CD4-positive, alpha-beta T cell (primary cell): Measurements from ENCODE around the gene ANXA6. TPM values are rescaled to one million over a fixed set of nuclear protein-coding genes. Genes with fewer than 3 reads are reported as not detected.

Experiments
- ATAC-seq: fragments of 200-7000 bp; cut with Tn5 transposase; one replicate; pipeline ENCODE4 v1.10.0; 2022; ENCODE audit warnings: mild to moderate bottlenecking; ENCODE audit not compliant: poor library complexity
- CTCF ChIA-PET: fragments of 350-600 bp; sonication (Branson Sonifier 250); formaldehyde crosslinking; loops from one replicate; lab custom pipeline; 2021; ENCODE audit warnings: antibody characterized with exemption, inconsistent platforms; lab: Charles Lee
- POLR2A ChIA-PET: fragments of 350-600 bp; sonication (Branson Sonifier 250); formaldehyde crosslinking; loops from one replicate; lab custom pipeline; 2021; ENCODE audit warnings: antibody characterized with exemption, inconsistent platforms; lab: Charles Lee
- DNase-seq, 14 experiments: peaks; one replicate each; pipeline ENCODE4 v3.0.0-alpha.2; 2013 to 2020; ENCODE audit warnings: mixed read lengths in 2 of 14
- H3K27ac ChIP-seq, 2 donors: one replicate each; pipeline versions ENCODE4 v1.5.1 to v1.7.0; 2013; ENCODE audit warnings: low read length in 2 of 2, low read depth in 1 of 2, mild to moderate bottlenecking in 1 of 2
- H3K27me3 ChIP-seq, 2 experiments: 1 replicate in 1 of 2; 2 replicates in 1 of 2; pipeline versions ENCODE4 v1.6.1 to v1.7.0; 2013; ENCODE audit warnings: low read length in 2 of 2, control low read depth in 1 of 2, mild to moderate bottlenecking in 1 of 2, moderate library complexity in 1 of 2; ENCODE audit not compliant: insufficient read depth in 2 of 2, control insufficient read depth in 1 of 2
- H3K36me3 ChIP-seq: one replicate; pipeline ENCODE4 v1.6.1; 2013; ENCODE audit warnings: low read length, control low read depth; ENCODE audit not compliant: insufficient read depth
- H3K4me1 ChIP-seq: one replicate; pipeline ENCODE4 v1.6.1; 2013; ENCODE audit warnings: low read length, control low read depth; ENCODE audit not compliant: insufficient read depth
- H3K4me3 ChIP-seq: one replicate; pipeline ENCODE4 v1.5.1; 2013; ENCODE audit warnings: mild to moderate bottlenecking, low read length, moderate library complexity
- H3K9me3 ChIP-seq, 2 experiments: 1 replicate in 1 of 2; 2 replicates in 1 of 2; pipeline versions ENCODE4 v1.6.1 to v1.7.0; 2013; ENCODE audit warnings: low read length in 2 of 2, mild to moderate bottlenecking in 2 of 2, control low read depth in 1 of 2, moderate library complexity in 1 of 2; ENCODE audit not compliant: control insufficient read depth in 1 of 2, insufficient read depth in 1 of 2
- H3K27ac Mint-ChIP-seq: one replicate; pipeline ENCODE4 v1.8.0; 2020; ENCODE audit warnings: mixed read lengths
- H3K27me3 Mint-ChIP-seq: one replicate; pipeline ENCODE4 v1.8.0; 2021; ENCODE audit warnings: mixed read lengths
- H3K36me3 Mint-ChIP-seq: one replicate; pipeline ENCODE4 v1.8.0; 2021; ENCODE audit warnings: low read depth, mixed read lengths
- H3K4me1 Mint-ChIP-seq: one replicate; pipeline ENCODE4 v1.8.0; 2021; ENCODE audit warnings: low read depth, mixed read lengths
- H3K4me3 Mint-ChIP-seq: one replicate; pipeline ENCODE4 v1.8.0; 2020; ENCODE audit warnings: mild to moderate bottlenecking, mixed read lengths
- H3K9me3 Mint-ChIP-seq: one replicate; pipeline ENCODE4 v1.8.0; 2020; ENCODE audit warnings: mixed read lengths
- intact Hi-C, 2 experiments: fragments of 100-400 bp; cut with DNase I in 1 of 2; cut with micrococcal nuclease in 1 of 2; formaldehyde crosslinking; loops; one replicate each; pipeline versions ENCODE4 v1.15.1 to v1.9.0; 2023 to 2025; cut with DNase I, micrococcal nuclease
- total RNA-seq, 174 experiments: library from RNA in 2 of 174; stranded (reverse) in 2 of 174; gene quantifications; one replicate each; pipeline ENCODE4 v1.2.3 and lab custom pipeline; 2021 to 2026
- TF ChIP-seq, protein P1 (sequence below): fragments of 200-600 bp; IDR thresholded peaks from one replicate; pipeline ENCODE4 v1.8.0; 2022; ENCODE audit warnings: antibody characterized with exemption, mild to moderate bottlenecking

Gene ANXA6
- total RNA-seq, 2 experiments from 2014 or later, result 108 to 130 TPM

DNA sequence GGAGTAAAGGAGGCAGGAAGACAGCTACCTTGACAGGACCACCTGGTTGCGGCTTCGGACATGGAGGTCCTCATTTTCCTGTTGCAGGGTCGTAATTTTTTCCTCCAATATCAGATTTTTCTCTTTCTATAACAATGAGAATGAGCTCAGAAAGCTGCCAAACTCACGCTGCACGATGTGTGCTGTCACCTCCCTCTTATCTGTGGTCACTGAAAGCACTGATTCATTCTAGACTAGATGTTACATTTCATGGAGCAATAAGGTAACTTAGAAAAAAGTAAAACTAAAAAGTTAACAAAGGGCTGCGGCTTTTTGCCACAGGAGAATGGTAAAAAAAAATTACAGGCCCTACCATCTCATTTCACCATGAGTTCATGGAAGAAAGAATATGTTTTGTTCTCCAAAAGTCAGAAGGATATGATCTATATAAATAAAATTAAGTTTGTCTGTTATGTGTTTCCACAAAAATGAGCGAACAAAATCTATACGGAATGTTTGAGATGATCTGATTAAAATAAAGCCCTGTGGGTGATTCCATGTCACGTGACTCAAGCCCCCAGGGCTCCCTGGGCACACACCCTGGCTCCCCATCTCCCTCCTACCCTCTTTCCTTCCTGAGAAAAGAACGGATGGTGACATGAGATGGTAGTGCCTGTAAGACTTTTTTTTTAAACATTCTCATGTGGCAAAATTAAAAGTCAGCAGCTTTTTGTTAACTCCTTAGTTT, 26.9 kb upstream of the ANXA6 start:
- Mint-ChIP-seq H3K9me3 (peaks cover 6% of the 10 kb centered on the region), H3K27me3 (no peaks in the 10 kb centered on the region), H3K4me3 (no peak overlapping the region), H3K27ac (peak overlapping the region; percentile 39), H3K36me3 (peaks cover 91% of the 10 kb centered on the region), H3K4me1 (peaks cover 17% of the 10 kb centered on the region)
- Histone ChIP-seq H3K9me3 (no peaks in the 10 kb centered on the region), H3K36me3 (peaks cover 86% of the 10 kb centered on the region), H3K4me1 (peaks cover 6% of the 10 kb centered on the region), H3K4me3 (no peak overlapping the region), H3K27me3 (no peaks in the 10 kb centered on the region), H3K27ac (no peak overlapping the region)
- ChIA-PET CTCF (interaction anchor here (0.8 kb wide), 1 partner anchor 59 kb away, joined by 4 read pairs; no protein-coding TSS in a partner anchor), POLR2A (interaction anchor here (0.7 kb wide), 1 partner anchor 8 kb away, joined by 3 read pairs; no protein-coding TSS in a partner anchor)
- DNase-seq (no peak), ATAC-seq (no peak)
- intact Hi-C loops, result no loop called here
- TF ChIP-seq, protein P1, sequence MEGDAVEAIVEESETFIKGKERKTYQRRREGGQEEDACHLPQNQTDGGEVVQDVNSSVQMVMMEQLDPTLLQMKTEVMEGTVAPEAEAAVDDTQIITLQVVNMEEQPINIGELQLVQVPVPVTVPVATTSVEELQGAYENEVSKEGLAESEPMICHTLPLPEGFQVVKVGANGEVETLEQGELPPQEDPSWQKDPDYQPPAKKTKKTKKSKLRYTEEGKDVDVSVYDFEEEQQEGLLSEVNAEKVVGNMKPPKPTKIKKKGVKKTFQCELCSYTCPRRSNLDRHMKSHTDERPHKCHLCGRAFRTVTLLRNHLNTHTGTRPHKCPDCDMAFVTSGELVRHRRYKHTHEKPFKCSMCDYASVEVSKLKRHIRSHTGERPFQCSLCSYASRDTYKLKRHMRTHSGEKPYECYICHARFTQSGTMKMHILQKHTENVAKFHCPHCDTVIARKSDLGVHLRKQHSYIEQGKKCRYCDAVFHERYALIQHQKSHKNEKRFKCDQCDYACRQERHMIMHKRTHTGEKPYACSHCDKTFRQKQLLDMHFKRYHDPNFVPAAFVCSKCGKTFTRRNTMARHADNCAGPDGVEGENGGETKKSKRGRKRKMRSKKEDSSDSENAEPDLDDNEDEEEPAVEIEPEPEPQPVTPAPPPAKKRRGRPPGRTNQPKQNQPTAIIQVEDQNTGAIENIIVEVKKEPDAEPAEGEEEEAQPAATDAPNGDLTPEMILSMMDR, result no peak

DNA sequence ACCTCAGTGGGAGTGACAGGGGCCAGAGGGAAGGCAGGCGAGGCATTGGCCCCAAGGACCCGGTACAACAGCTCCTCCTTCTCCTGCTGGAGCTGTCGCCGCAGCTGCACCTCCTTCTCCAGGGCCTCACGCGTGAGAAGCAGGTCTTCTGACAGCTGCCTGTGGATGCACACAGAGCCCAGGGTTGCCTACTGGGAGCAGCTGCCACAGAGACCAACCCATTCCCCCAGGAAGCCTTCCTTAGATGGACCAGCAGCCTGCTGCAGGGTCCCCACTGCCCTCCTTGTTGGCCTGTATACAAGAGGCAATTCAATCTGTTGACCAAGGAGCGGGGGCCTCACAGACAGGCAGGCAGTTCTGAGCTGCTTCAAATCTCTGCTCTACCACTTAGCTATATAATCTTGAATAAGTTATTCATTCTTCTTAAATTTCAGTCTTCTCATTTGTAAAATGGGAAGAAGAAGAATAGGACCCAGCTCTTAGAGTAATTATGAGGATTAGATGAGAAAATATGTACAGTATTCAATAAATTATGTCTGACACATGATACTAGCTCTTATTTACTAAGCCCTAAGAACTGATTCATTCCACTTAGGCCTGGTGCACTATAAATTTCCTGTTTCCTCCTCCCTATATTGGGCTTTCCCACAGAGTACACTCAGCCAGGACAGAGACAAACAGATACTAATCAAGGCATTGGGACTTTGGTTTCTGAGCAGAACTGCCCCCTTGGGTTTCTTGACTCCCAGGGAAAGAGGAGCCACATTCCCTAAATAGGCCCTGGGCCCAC, 26.1 kb upstream of the ANXA6 start:
- Mint-ChIP-seq H3K36me3 (peaks cover 91% of the 10 kb centered on the region), H3K4me3 (no peak overlapping the region), H3K9me3 (no peaks in the 10 kb centered on the region), H3K27ac (peak overlapping the region; percentile 39), H3K4me1 (peaks cover 17% of the 10 kb centered on the region), H3K27me3 (no peaks in the 10 kb centered on the region)
- Histone ChIP-seq H3K27me3 (no peaks in the 10 kb centered on the region), H3K4me1 (peaks cover 7% of the 10 kb centered on the region), H3K27ac (no peak overlapping the region), H3K36me3 (peaks cover 86% of the 10 kb centered on the region), H3K4me3 (no peak overlapping the region), H3K9me3 (no peaks in the 10 kb centered on the region)
- ChIA-PET CTCF (interaction anchor here (0.8 kb wide), 1 partner anchor 58 kb away, joined by 4 read pairs; no protein-coding TSS in a partner anchor), POLR2A (interaction anchor here (0.5 kb wide), 1 partner anchor 30 kb away, joined by 3 read pairs; no protein-coding TSS in a partner anchor)
- DNase-seq, result no peak
- intact Hi-C loops, result no loop called here
- TF ChIP-seq, protein P1, result no peak
- ATAC-seq, result no peak

DNA sequence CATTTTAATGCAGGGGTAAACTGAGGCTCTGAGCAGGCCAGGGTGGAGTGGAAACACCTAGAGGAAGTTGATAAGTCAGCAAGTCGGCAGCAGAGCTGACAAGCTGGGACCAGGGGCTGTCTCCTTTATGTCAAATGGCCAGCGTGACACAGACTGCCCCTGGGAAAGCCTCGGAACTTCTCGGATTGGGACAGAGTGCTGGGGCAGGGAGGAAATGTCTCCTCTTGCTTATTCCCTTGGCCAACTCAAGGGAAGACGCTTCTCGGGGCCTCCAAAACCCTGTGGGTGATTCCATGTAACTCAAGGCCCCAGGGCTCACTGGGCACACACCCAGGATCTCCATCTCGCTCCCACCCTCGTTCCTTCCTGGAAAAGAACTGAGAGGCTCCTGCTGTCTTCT, 25.4 kb upstream of the ANXA6 start:
- H3K27me3 ChIP-seq, result no peaks in the 10 kb centered on the region
- Mint-ChIP-seq H3K27ac (no peak overlapping the region), H3K9me3 (no peaks in the 10 kb centered on the region), H3K4me3 (no peak overlapping the region), H3K36me3 (peaks cover 92% of the 10 kb centered on the region), H3K27me3 (no peaks in the 10 kb centered on the region), H3K4me1 (peaks cover 19% of the 10 kb centered on the region)
- no peak overlapping the region for H3K4me3 ChIP-seq
- no peak overlapping the region for H3K27ac ChIP-seq
- TF ChIP-seq, protein P1, result no peak
- H3K9me3 ChIP-seq, result no peaks in the 10 kb centered on the region
- peaks cover 7% of the 10 kb centered on the region for H3K4me1 ChIP-seq
- H3K36me3 ChIP-seq, result peaks cover 88% of the 10 kb centered on the region
- intact Hi-C loops, result no loop called here
- ChIA-PET CTCF (no interaction called here), POLR2A (interaction anchor here (0.6 to 0.7 kb wide), 2 partner anchors 28 to 29 kb away, joined by 4 read pairs; no protein-coding TSS in a partner anchor)
- no peak for ATAC-seq
- DNase-seq, result no peak
